A549 (cell line): Measurements from ENCODE around the gene TLDC2. TPM values are rescaled to one million over a fixed set of nuclear protein-coding genes. Genes with fewer than 3 reads are reported as not detected.
"Not testable (repeated sequence)": the region's sequence is repeated elsewhere in the genome, so short reads cannot be mapped to it uniquely, and the experiment has no call there.

Source experiments
- ATAC-seq, 2 experiments: fragments of 200-7000 bp in 1 of 2; fragments of >200 bp in 1 of 2; cut with Nextera tagmentation in 1 of 2; cut with Tn5 transposase in 1 of 2; 3 replicates each; pipeline versions ENCODE4 v1.8.0 to v1.9.1; 2018 to 2020; ENCODE audit warnings: mild to moderate bottlenecking in 1 of 2, moderate library complexity in 1 of 2
- CTCF ChIA-PET: fragments of 300-600 bp; sonication (Branson Sonifier 250); formaldehyde crosslinking; extraction: SDS; loops from one replicate; lab custom pipeline; 2021; ENCODE audit warnings: antibody characterized with exemption, inconsistent platforms; lab: Yijun Ruan, JAX
- POLR2A ChIA-PET: fragments of 350-600 bp; formaldehyde crosslinking; extraction: SDS; loops from one replicate; lab custom pipeline; 2021; ENCODE audit warnings: antibody characterized with exemption, inconsistent platforms; lab: Yijun Ruan, JAX
- DNase-seq, 2 experiments: peaks; one replicate each; pipeline versions ENCODE4 v3.0.0 to v3.0.0-alpha.2; 2011 to 2016; ENCODE audit warnings: low read depth in 1 of 2, low spot score in 1 of 2
- FAIRE-seq: peaks from 2 replicates; lab custom pipeline; 2011; peaks lifted over from hg19 to GRCh38; lab: Jason Lieb, UNC
- H3K27ac ChIP-seq, 2 experiments: fragments of >200 bp; sonication (Bioruptor Twin); formaldehyde crosslinking; 3 replicates each; pipeline ENCODE4 v1.5.1; 2016 to 2017
- H3K4me1 ChIP-seq: fragments of >200 bp; sonication (Bioruptor Twin); formaldehyde crosslinking; 3 replicates; pipeline ENCODE4 v1.6.1; 2016
- H3K4me2 ChIP-seq: fragments of >200 bp; sonication (Bioruptor Twin); formaldehyde crosslinking; 3 replicates; pipeline ENCODE4 v1.6.1; 2016
- H3K4me3 ChIP-seq: fragments of >200 bp; sonication (Bioruptor Twin); formaldehyde crosslinking; 3 replicates; pipeline ENCODE4 v1.5.1; 2016
- H3K9me3 ChIP-seq: fragments of >200 bp; sonication (Bioruptor Twin); formaldehyde crosslinking; 3 replicates; pipeline ENCODE4 v1.6.1; 2016
- CBX2 ChIP-seq: fragments of 200-600 bp; sonication (generic); IDR thresholded peaks from 2 replicates; pipeline ENCODE4 v1.6.1; 2016; ENCODE audit warnings: low read depth, mild to moderate bottlenecking, borderline replicate concordance
- CBX8 ChIP-seq: fragments of 200-600 bp; sonication (generic); IDR thresholded peaks from 2 replicates; pipeline ENCODE4 v1.6.1; 2016
- E2F6 ChIP-seq: IDR thresholded peaks from 2 replicates; pipeline ENCODE4 v1.6.1; 2012; ENCODE audit warnings: low read depth, borderline replicate concordance
- EHF ChIP-seq: fragments of 250-450 bp; sonication (Bioruptor Pico); IDR thresholded peaks from 2 replicates; pipeline ENCODE4 v1.5.0; 2020; ENCODE audit warnings: mild to moderate bottlenecking
- JUN ChIP-seq, 2 experiments: fragments of >200 bp; sonication (Bioruptor Twin); formaldehyde crosslinking; IDR thresholded peaks; 2 replicates in 1 of 2; 3 replicates in 1 of 2; pipeline ENCODE4 v1.6.1; 2016 to 2017
- MAFK ChIP-seq: fragments of 450-650 bp; IDR thresholded peaks from 2 replicates; pipeline ENCODE4 v1.6.1; 2014; ENCODE audit not compliant: partially characterized antibody
- MAX ChIP-seq: IDR thresholded peaks from 2 replicates; pipeline ENCODE4 v1.6.1; 2012
- NPAS2 ChIP-seq: fragments of 250-450 bp; sonication (Bioruptor Pico); IDR thresholded peaks from 2 replicates; pipeline ENCODE4 v1.8.0; 2022; ENCODE audit warnings: mild to moderate bottlenecking, moderate library complexity, borderline replicate concordance
- POLR2A ChIP-seq: IDR thresholded peaks from 2 replicates; pipeline ENCODE4 v1.6.1; 2012; ENCODE audit warnings: mild to moderate bottlenecking, low read length
- RAD21 ChIP-seq, 2 experiments: fragments of >200 bp in 1 of 2; sonication (Bioruptor Twin) in 1 of 2; formaldehyde crosslinking in 1 of 2; IDR thresholded peaks in 1 of 2; conservative IDR thresholded peaks in 1 of 2; 2 replicates in 1 of 2; 3 replicates in 1 of 2; pipeline ENCODE4 v1.6.1; 2012 to 2018; ENCODE audit warnings: inconsistent platforms in 1 of 2
- SMC3 ChIP-seq: fragments of >200 bp; sonication (Bioruptor Twin); formaldehyde crosslinking; IDR thresholded peaks from 3 replicates; pipeline ENCODE4 v1.6.1; 2018; ENCODE audit warnings: inconsistent platforms
- SREBF2 ChIP-seq: fragments of 450-650 bp; IDR thresholded peaks from 2 replicates; pipeline ENCODE4 v1.6.1; 2014; ENCODE audit warnings: mild to moderate bottlenecking, moderate library complexity
- TP53 ChIP-seq: fragments of 250-450 bp; sonication (Bioruptor Pico); IDR thresholded peaks from 2 replicates; pipeline ENCODE4 v1.5.0; 2021; ENCODE audit warnings: mild to moderate bottlenecking, moderate library complexity
- ZFP36 ChIP-seq: fragments of 450-650 bp; IDR thresholded peaks from 2 replicates; pipeline ENCODE4 v1.6.1; 2014; ENCODE audit warnings: borderline replicate concordance; ENCODE audit not compliant: partially characterized antibody
- WGBS: methylation state at CpG from one replicate; pipeline ENCODE4 v1.1.6; 2017; ENCODE audit errors: missing lambda C conversion rate; 5-methylcytosine and 5-hydroxymethylcytosine counted together
- polyA plus RNA-seq, 4 experiments: library from polyadenylated mRNA; depleted of rRNA in 3 of 4; stranded (reverse); fragments of >200 nt; fragmentation: RNase III in 1 of 4; extraction: RNeasy Plus Mini Kit Qiagen cat#74134 plus additional on column Dnase treatment in 1 of 4; gene quantifications; 2 replicates in 3 of 4; 3 replicates in 1 of 4; pipeline ENCODE4 v1.2.3, GENCODE V29; 2011 to 2017
- TF ChIP-seq, protein P1 (sequence below): IDR thresholded peaks from 2 replicates; pipeline ENCODE4 v1.6.1; 2012
- TF ChIP-seq, protein P2 (sequence below): fragments of >200 bp; sonication (Bioruptor Twin); formaldehyde crosslinking; IDR thresholded peaks from 3 replicates; pipeline ENCODE4 v1.5.1; 2016
- TF ChIP-seq, protein P3 (sequence below): fragments of 250-450 bp; sonication (Bioruptor Pico); IDR thresholded peaks from 2 replicates; pipeline ENCODE4 v1.5.0; 2020; ENCODE audit warnings: low read depth, mild to moderate bottlenecking, moderate library complexity

Gene TLDC2
- polyA plus RNA-seq, 2 of the 4 experiments (the other 2 are of a cell fraction), result 0.17 TPM; not detected in 1

DNA sequence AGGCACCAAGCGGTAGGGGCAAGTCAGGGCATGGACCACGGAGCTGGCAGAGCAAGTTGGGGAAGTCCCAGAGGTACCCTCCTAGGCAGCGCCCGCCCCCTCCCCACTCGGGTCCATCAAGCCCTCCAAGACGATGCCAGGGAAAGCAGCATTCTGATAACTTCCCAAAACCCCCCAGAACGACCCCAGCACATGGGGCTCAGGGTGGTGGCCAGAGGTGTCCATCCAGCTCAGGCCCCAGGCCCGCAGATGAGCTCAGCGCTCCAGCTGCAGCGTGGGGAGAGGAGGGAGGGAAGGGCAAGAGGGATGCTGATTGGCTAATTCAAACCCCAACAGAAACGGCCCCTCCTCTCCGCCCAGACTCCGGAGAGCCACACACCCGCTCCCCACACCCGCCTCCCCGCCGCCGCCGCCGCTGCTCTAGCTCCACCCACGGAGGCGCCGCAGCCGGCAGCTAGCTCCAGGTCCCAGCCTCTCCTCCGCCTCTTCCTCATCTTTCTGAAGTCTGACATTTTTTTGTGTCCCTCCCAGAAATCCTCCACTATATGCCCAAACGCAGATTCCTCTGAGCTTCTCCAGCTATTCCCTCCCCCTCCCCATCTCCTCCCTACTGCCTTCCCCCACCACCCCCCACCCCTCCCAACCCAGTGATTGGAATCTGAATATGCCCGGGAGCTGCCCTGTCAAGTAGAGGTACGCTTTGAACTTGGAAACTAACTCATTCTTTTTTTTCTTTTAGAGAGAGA is 40.3 kb upstream of the TLDC2 start:
- FAIRE-seq, result no peak
- 6% methylated on average over 18 of the region's 28 CpGs for WGBS
- H3K4me1 ChIP-seq, result peaks cover 34% of the 10 kb centered on the region

DNA sequence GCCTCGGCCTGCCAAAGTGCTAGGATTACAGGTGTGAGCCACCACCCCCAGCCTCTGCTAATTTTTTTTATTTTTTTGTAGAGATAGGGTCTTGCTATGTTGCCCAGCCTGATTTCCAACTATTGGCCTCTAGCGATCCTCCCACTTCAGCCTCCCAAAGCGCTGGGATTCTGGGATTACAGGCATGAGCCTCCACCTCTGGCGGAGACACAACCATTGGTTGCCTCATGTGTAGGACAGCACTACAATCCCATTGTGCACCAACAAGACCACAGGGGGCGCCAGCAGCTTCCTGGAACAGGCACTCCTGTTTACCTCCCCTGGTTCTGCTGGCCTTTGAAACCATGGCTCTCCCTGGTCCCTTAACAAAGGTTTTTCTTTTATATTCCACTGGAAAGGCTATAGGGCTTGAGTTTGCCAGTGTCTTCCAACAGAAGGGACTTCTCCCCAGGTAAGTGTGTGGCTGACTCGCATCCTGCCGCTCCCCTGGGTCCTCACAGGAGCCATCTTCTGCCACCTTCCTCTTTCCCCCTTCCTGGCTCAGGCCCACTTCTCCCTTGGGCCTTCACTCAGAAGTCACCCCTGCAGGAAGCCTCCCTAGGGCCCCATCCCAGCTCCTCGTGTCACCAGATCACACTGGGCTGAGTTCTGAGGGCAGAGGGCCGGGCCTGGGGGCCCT is 39.2 kb upstream of the TLDC2 start:
- ATAC-seq (peak; percentile 73 to 82; a peak in 5 of 6 replicates), FAIRE-seq (no peak), DNase-seq (peak; percentile 69 to 87)
- H3K4me1 ChIP-seq, result peaks cover 30% of the 10 kb centered on the region
- no peak overlapping the region for H3K4me3 ChIP-seq
- peak overlapping the region; percentile 93 for H3K4me2 ChIP-seq
- no peak for TF ChIP-seq TP53 (CRISPR knock-in tag)
- peak; percentile 30 to 48; a peak in 3 of 5 replicates for TF ChIP-seq RAD21 (conservative IDR thresholded peaks at IDR 0.05 in 1 of 2, IDR thresholded peaks at IDR 0.05 in 1 of 2)
- no peak for TF ChIP-seq EHF (CRISPR knock-in tag)
- no peak for TF ChIP-seq SREBF2
- TF ChIP-seq MAFK, result no peak
- TF ChIP-seq, protein P1, sequence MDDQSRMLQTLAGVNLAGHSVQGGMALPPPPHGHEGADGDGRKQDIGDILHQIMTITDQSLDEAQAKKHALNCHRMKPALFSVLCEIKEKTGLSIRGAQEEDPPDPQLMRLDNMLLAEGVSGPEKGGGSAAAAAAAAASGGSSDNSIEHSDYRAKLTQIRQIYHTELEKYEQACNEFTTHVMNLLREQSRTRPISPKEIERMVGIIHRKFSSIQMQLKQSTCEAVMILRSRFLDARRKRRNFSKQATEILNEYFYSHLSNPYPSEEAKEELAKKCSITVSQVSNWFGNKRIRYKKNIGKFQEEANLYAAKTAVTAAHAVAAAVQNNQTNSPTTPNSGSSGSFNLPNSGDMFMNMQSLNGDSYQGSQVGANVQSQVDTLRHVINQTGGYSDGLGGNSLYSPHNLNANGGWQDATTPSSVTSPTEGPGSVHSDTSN, result no peak
- TF ChIP-seq E2F6, result no peak
- TF ChIP-seq, protein P2, sequence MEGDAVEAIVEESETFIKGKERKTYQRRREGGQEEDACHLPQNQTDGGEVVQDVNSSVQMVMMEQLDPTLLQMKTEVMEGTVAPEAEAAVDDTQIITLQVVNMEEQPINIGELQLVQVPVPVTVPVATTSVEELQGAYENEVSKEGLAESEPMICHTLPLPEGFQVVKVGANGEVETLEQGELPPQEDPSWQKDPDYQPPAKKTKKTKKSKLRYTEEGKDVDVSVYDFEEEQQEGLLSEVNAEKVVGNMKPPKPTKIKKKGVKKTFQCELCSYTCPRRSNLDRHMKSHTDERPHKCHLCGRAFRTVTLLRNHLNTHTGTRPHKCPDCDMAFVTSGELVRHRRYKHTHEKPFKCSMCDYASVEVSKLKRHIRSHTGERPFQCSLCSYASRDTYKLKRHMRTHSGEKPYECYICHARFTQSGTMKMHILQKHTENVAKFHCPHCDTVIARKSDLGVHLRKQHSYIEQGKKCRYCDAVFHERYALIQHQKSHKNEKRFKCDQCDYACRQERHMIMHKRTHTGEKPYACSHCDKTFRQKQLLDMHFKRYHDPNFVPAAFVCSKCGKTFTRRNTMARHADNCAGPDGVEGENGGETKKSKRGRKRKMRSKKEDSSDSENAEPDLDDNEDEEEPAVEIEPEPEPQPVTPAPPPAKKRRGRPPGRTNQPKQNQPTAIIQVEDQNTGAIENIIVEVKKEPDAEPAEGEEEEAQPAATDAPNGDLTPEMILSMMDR, result peak; percentile 50
- no peak for TF ChIP-seq ZFP36
- no peak for TF ChIP-seq NPAS2 (CRISPR knock-in tag)
- 0 out of 3 replicates have a peak, but pooled peaks have one; percentile 20 for TF ChIP-seq SMC3
- ChIA-PET CTCF (interaction anchor here (0.8 to 11.5 kb wide), 13 partner anchors 11 to 63 kb away, joined by 3 to 96 read pairs (median 6); partner anchors contain the start of gene DSN1), POLR2A (interaction anchor here (1.4 kb wide), 1 partner anchor 27 kb away, joined by 9 read pairs; a partner anchor contains a TSS)
- no peaks in the 10 kb centered on the region for H3K9me3 ChIP-seq
- peak overlapping the region; percentile 87 to 92; a peak in 5 of 6 replicates for H3K27ac ChIP-seq
- WGBS, result 66% methylated on average over 9 of the region's 9 CpGs

More for the DNA sequence above, 40.3 kb upstream of the TLDC2 start:
- peak overlapping the region; percentile 93 for H3K4me2 ChIP-seq
- no peaks in the 10 kb centered on the region for H3K9me3 ChIP-seq
- H3K4me3 ChIP-seq, result peak overlapping the region; percentile 33
- DNase-seq, result peak; percentile 92 to 98
- CTCF ChIA-PET, result interaction anchor here (0.6 to 11.5 kb wide), 11 partner anchors 12 to 462 kb away, joined by 4 to 96 read pairs (median 7); partner anchors contain the start of gene DSN1
- ATAC-seq, result peak; percentile 97 to 98
- H3K27ac ChIP-seq, result peak overlapping the region; percentile 87 to 92
- POLR2A ChIA-PET, result interaction anchor here (0.8 to 1.4 kb wide), 3 partner anchors 25 to 881 kb away, joined by 3 to 9 read pairs (median 3); partner anchors contain the start of gene SCAND1
- TF ChIP-seq NPAS2 (CRISPR knock-in tag) (no peak), POLR2A (0 out of 2 replicates have a peak, but pooled peaks have one; percentile 15), CBX8 (no peak), CBX2 (no peak), MAX (peak; percentile 69), JUN (IDR thresholded peaks at IDR 0.05) (peak in 1 of 2 experiments; percentile 31; a peak in 2 of 5 replicates)
- TF ChIP-seq, protein P3, sequence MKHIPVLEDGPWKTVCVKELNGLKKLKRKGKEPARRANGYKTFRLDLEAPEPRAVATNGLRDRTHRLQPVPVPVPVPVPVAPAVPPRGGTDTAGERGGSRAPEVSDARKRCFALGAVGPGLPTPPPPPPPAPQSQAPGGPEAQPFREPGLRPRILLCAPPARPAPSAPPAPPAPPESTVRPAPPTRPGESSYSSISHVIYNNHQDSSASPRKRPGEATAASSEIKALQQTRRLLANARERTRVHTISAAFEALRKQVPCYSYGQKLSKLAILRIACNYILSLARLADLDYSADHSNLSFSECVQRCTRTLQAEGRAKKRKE (CRISPR knock-in tag), result no peak

- POLR2A ChIA-PET, H3K27ac ChIP-seq, H3K9me3 ChIP-seq, H3K4me3 ChIP-seq, ATAC-seq, H3K4me2 ChIP-seq, DNase-seq, FAIRE-seq: not testable (repeated sequence)
- WGBS, result 90% methylated on average over 3 of the region's 3 CpGs
- CTCF ChIA-PET, result interaction anchor here (1.0 to 11.5 kb wide), 5 partner anchors 10 to 47 kb away, joined by 3 to 96 read pairs (median 16); a partner anchor contains a TSS
- peaks cover 31% of the 10 kb centered on the region for H3K4me1 ChIP-seq
These were observed 37.6 kb upstream of the TLDC2 start for GRCh38 chr20:36838376-36838775.
